Osteoblast (primary cell): ENCODE results near the gene DEFB108B. TPM values are rescaled to one million over a fixed set of nuclear protein-coding genes. Genes with fewer than 3 reads are reported as not detected.
"Not testable (repeated sequence)": the region's sequence is repeated elsewhere in the genome, so short reads cannot be mapped to it uniquely, and the experiment has no call there.

Source experiments
- DNase-seq: peaks from one replicate; pipeline ENCODE4 v3.0.0; 2011; ENCODE audit warnings: low spot score, mixed read lengths; ENCODE audit not compliant: insufficient read length; ENCODE audit errors: missing footprints
- H2AFZ ChIP-seq: 2 replicates; pipeline ENCODE4 v1.6.0; 2011; ENCODE audit warnings: mild to moderate bottlenecking, low read length
- H3K27ac ChIP-seq: 2 replicates; pipeline ENCODE4 v1.5.1; 2011; ENCODE audit warnings: mild to moderate bottlenecking, low read depth, low read length, moderate library complexity
- H3K27me3 ChIP-seq: 2 replicates; pipeline ENCODE4 v1.6.0; 2012; ENCODE audit warnings: mild to moderate bottlenecking, control low read depth, inconsistent platforms, low read length, moderate library complexity; ENCODE audit not compliant: insufficient read depth
- H3K36me3 ChIP-seq: 2 replicates; pipeline ENCODE4 v1.5.1; 2011; ENCODE audit warnings: mild to moderate bottlenecking, low read length, control low read depth, moderate library complexity; ENCODE audit not compliant: insufficient read depth
- H3K4me1 ChIP-seq: 2 replicates; pipeline ENCODE4 v1.5.1; 2011; ENCODE audit warnings: mild to moderate bottlenecking, low read length, control low read depth, moderate library complexity; ENCODE audit not compliant: insufficient read depth
- H3K4me2 ChIP-seq: 2 replicates; pipeline ENCODE4 v1.6.0; 2011; ENCODE audit warnings: mild to moderate bottlenecking, low read length; ENCODE audit not compliant: insufficient read depth
- H3K4me3 ChIP-seq: fragments of 200-600 bp; sonication (generic); 3 replicates; pipeline ENCODE4 v1.5.1; 2012; ENCODE audit warnings: mild to moderate bottlenecking, low read length, inconsistent platforms; ENCODE audit not compliant: insufficient read depth
- H3K79me2 ChIP-seq: 2 replicates; pipeline ENCODE4 v1.6.0; 2012; ENCODE audit warnings: mild to moderate bottlenecking, low read length, control low read depth, inconsistent platforms; ENCODE audit not compliant: insufficient read depth
- H3K9me3 ChIP-seq: 2 replicates; pipeline ENCODE4 v1.5.1; 2011; ENCODE audit warnings: low read depth, low read length, control low read depth
- H4K20me1 ChIP-seq: 2 replicates; pipeline ENCODE4 v1.6.0; 2012; ENCODE audit warnings: mild to moderate bottlenecking, low read length, control low read depth; ENCODE audit not compliant: insufficient read depth
- total RNA-seq: library from RNA; depleted of rRNA; stranded (reverse); fragments of >200 nt; gene quantifications from 2 replicates; pipeline ENCODE4 v1.2.3, GENCODE V29; 2012
- TF ChIP-seq, protein P1 (sequence below): IDR thresholded peaks from 2 replicates; pipeline ENCODE4 v1.5.1; 2011; ENCODE audit warnings: mild to moderate bottlenecking, low read depth, low read length, moderate library complexity; ENCODE audit errors: extremely low read depth

Gene DEFB108B
- total RNA-seq, 1 donor, result not detected

DNA sequence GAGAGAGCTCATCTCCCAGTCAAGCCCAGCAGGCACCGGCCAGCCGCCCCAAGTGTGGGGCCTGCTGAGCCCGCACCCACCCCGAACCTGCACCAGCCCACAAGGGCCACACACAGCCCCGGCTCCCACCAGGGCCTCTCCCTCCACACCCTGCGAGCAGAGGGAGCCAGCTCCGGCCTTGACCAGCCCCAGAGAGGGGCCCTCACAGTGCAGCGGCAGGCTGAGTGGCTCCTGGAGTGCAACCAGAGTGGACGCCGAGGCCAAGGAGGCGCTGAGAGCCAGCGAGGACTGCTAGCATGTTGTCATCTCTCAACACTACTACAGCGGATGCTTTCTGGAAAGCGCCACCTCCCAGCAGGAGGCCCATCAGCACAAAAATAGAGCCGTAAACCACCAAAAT, 10.9 kb downstream of the DEFB108B start:
- Histone ChIP-seq H3K36me3 (no peaks in the 10 kb centered on the region), H3K27me3 (no peaks in the 10 kb centered on the region), H4K20me1 (no peaks in the 10 kb centered on the region), H3K9me3 (no peaks in the 10 kb centered on the region), H3K4me1 (no peaks in the 10 kb centered on the region), H3K4me2 (no peak overlapping the region), H3K4me3 (no peak overlapping the region), H3K27ac (no peak overlapping the region), H2AFZ (no peak overlapping the region), H3K79me2 (no peaks in the 10 kb centered on the region)
- TF ChIP-seq, protein P1, sequence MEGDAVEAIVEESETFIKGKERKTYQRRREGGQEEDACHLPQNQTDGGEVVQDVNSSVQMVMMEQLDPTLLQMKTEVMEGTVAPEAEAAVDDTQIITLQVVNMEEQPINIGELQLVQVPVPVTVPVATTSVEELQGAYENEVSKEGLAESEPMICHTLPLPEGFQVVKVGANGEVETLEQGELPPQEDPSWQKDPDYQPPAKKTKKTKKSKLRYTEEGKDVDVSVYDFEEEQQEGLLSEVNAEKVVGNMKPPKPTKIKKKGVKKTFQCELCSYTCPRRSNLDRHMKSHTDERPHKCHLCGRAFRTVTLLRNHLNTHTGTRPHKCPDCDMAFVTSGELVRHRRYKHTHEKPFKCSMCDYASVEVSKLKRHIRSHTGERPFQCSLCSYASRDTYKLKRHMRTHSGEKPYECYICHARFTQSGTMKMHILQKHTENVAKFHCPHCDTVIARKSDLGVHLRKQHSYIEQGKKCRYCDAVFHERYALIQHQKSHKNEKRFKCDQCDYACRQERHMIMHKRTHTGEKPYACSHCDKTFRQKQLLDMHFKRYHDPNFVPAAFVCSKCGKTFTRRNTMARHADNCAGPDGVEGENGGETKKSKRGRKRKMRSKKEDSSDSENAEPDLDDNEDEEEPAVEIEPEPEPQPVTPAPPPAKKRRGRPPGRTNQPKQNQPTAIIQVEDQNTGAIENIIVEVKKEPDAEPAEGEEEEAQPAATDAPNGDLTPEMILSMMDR, result no peak
- no peak for DNase-seq

DNA sequence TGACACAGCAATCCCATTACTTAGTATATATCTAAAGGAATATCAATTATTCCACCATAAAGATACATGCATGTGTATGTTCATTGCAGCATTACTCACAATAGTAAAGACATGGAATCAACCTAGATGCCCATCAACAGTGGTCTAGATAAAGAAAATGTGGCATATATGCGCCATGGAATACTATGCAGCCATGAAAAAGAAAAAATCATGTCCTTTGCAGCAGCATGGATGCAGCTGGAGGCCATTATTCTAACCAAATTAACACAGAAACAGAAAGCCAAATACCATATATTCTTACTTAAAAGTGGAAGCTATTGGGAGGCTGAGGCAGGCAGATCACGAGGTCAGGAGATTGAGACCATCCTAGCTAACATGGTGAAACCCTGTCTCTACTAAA, 20.9 kb downstream of the DEFB108B start:
- not testable (repeated sequence) for H2AFZ ChIP-seq, H3K9me3 ChIP-seq, DNase-seq, H3K4me3 ChIP-seq, H3K4me1 ChIP-seq, H3K36me3 ChIP-seq, H3K27me3 ChIP-seq, H3K79me2 ChIP-seq, H3K27ac ChIP-seq, H3K4me2 ChIP-seq, H4K20me1 ChIP-seq

DNA sequence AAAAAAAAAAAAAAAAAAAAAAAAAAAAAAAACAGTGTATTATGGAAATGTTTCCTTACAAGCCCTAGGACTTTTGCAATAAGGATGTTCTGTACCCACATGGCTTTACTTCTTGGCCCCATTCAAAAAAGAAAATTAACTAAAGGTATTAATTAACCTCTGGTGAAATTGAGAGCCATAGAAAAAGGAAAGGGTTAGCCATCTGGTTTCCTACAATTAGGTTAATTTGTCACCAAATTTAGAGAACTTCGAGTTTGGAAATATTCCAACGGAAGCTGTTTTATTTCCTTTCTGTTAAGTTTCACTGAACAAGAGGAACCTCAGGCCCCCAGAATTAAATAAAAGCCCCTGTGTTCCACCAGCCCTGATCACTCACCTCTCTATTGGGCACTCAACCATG, 22.9 kb downstream of the DEFB108B start:
- not testable (repeated sequence) for H3K4me1 ChIP-seq, H2AFZ ChIP-seq, H3K4me2 ChIP-seq, H3K79me2 ChIP-seq, DNase-seq, H3K4me3 ChIP-seq, H3K27me3 ChIP-seq, H3K27ac ChIP-seq, H4K20me1 ChIP-seq, H3K9me3 ChIP-seq, H3K36me3 ChIP-seq

DNA sequence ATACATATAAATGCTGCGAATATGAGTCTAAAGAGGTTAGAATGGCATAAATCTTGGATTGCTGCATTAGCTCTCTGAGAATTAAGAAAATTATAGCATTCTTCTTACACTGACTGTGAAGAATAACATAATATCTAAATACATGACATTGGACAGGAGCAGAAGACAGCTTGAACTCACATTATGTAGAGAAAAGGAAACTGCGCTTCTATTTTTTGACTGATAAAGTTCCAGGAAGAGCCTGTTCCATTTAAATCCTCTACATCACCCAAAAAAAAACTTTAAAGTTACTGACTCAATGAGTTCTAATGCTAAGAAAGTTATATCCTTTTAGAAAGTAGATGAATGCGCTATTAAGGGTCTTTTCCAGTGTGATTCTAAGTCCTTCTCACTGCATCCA, 27.8 kb downstream of the DEFB108B start:
- not testable (repeated sequence) for H3K9me3 ChIP-seq, H3K4me1 ChIP-seq, H4K20me1 ChIP-seq, H3K79me2 ChIP-seq, H2AFZ ChIP-seq, H3K27me3 ChIP-seq, H3K36me3 ChIP-seq, H3K4me2 ChIP-seq, DNase-seq, H3K27ac ChIP-seq, H3K4me3 ChIP-seq

DNA sequence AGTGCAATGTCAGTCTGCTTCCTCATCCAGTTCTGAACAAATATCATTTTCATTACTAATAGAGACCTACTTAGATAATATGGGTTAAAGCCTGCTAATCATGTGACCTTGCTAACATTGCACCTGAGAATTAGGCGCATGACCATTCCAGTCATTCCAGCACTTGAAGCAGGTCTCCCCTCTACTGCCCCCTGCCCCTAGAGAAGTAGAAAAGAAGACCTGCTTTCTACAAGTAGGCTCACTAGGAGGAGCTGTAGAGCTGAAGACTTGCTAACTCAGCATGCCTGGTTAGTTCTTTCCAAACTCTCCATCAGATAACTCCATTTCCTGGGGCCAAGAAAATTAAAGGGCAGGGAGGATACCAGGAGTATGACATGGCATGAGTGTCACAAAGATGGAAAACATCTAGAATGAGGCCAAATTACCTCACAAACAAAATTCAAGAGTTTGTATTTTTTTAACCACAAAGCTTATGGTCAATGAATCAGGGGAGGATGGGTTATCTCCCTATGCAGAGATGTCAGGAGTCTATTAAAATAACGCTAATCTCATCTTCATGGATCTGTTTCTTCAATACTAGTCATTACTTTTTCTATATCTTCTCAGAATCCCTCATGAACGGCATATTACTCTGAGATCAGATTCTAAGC, 31.1 kb downstream of the DEFB108B start:
- TF ChIP-seq, protein P1, result peak; percentile 55
- H4K20me1 ChIP-seq, H3K36me3 ChIP-seq, H3K9me3 ChIP-seq, H3K4me2 ChIP-seq, H3K27ac ChIP-seq, H3K4me3 ChIP-seq, H3K79me2 ChIP-seq, H2AFZ ChIP-seq, H3K27me3 ChIP-seq, H3K4me1 ChIP-seq, DNase-seq: not testable (repeated sequence)

DNA sequence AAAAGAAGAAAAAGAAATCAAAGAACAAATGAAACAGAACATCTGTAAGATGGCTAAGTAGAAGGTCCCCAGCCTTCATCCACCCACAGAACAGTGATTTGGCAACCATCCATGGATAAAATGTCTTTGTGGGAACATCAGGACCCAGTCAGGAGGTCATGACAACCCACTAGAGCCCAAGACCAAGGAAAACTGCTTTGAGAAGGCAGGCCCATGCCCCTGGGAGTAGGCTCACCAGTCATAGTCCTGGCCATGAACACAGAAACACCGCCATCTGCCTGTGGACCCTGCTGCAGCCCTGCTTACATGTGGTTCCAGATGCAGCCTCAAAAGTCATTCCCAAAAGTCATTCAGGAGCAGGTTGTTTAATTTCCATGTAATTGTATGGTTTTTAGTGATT, 34.2 kb downstream of the DEFB108B start:
- not testable (repeated sequence) for H4K20me1 ChIP-seq, H3K36me3 ChIP-seq, H3K4me1 ChIP-seq, H3K4me2 ChIP-seq, DNase-seq, H3K27ac ChIP-seq, H2AFZ ChIP-seq, H3K4me3 ChIP-seq, H3K79me2 ChIP-seq, H3K9me3 ChIP-seq, H3K27me3 ChIP-seq

DNA sequence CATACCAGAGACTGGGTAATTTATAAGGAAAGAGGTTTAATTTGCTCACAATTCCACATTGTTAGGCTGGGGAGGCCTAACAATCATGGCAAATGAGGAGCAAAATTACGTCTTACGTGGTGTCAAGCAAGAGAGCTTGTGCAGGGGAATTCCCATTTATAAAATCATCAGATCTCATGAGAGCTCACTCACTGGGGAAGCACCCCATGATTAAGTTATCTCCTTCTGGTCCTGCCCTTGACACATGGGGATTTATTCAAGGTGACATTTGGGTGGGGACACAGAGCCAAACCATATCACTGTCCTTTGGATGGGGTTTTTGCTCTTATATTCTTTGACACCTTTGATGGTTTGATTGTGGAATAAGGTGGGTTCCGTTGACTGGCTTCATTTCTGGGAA, 36.9 kb downstream of the DEFB108B start:
- H2AFZ ChIP-seq, H3K27ac ChIP-seq: not testable (repeated sequence)

DNA sequence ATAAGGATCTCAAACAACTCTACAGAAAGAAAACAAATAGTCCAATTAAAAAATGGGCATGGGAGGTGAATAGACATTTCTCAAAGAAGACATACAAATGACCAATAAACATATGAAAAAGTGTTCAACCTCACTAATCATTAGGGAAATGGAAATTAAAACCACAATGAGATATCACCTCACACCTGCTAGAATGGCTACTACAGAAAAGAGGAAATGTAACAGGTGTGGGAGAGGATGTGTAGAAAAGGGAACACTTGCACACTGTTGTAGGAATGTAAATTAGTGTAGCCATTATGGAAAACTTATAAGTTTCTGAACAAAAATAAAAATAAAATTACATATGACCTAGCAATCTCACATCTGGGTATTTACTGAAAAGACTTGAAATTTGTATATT, 37.7 kb downstream of the DEFB108B start:
- DNase-seq, H3K4me1 ChIP-seq, H4K20me1 ChIP-seq, H3K27ac ChIP-seq, H2AFZ ChIP-seq, H3K4me2 ChIP-seq, H3K79me2 ChIP-seq, H3K36me3 ChIP-seq, H3K9me3 ChIP-seq, H3K4me3 ChIP-seq, H3K27me3 ChIP-seq: not testable (repeated sequence)

More for the DNA sequence above, 36.9 kb downstream of the DEFB108B start:
- not testable (repeated sequence) for DNase-seq, H3K27me3 ChIP-seq, H3K79me2 ChIP-seq, H3K4me1 ChIP-seq, H3K36me3 ChIP-seq, H3K4me3 ChIP-seq, H4K20me1 ChIP-seq, H3K4me2 ChIP-seq, H3K9me3 ChIP-seq
